GM19328 (cell line): ENCODE results near the gene TRABD.

Source experiments
- ATAC-seq: cut with Tn5 transposase; IDR thresholded peaks from one replicate; pipeline ENCODE4 v1.9.1; 2021; ENCODE audit warnings: mild to moderate bottlenecking, moderate library complexity; ENCODE audit not compliant: unreplicated experiment

Gene TRABD

GRCh38 chr22:50173311-50173982 lies 12.3 kb upstream of the TRABD start:
- no peak for ATAC-seq

GRCh38 chr22:50173983-50174355 lies 11.7 kb upstream of the TRABD start:
- no peak for ATAC-seq

DNA sequence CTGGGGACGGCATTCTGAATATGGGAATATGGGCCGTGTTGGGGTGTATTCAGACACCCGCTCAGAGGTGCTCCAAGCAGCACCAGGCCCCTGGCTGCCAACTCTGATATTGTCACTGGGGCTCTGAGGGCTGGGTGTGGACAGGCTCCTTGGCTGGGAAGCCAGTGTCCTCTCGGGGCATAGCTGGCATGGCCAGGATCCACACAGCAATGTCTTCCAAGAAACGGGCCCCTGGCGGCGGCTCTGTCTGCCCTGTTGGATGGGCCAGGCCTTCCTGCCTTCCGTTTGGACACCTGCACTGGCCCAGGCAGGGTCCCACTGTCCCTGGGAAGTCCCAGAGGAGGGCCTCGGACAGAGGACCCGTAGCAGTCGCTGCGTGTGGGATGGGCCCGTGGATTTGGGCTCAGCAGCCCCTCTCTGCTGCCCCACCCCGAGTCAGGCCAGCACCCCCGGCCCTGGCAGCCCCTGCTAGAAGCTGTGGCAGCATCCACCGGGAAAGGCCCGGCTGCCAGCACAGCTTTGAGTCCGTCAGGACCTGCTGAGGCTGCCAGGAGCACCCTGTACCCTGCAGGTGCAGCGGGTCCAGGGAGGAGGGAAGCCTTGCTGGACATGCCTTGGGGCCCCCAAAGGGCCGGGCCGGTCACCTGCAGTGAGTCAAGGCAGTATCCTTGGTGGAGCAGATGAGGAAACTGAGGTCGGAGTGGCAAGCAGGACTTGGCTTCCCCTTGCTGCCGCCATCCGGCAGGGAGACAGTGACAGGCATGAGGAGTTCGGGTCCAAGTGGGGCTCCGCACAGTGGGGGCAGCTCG lies 11.1 kb upstream of the TRABD start:
- no peak for ATAC-seq

DNA sequence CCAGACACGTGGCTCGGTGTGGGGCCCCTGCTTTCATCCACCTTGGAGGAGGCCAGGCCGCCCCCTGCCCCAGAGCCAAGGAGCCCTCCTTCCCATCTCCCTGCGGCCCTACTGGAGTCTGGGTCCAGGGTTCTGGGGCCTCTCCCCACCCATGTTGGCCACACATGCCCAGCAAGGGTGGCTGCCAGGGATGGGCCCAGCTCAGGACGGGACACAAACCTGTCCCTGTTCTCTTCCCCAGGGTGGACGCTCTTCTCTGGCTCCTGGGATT lies 10.6 kb upstream of the TRABD start:
- no peak for ATAC-seq

DNA sequence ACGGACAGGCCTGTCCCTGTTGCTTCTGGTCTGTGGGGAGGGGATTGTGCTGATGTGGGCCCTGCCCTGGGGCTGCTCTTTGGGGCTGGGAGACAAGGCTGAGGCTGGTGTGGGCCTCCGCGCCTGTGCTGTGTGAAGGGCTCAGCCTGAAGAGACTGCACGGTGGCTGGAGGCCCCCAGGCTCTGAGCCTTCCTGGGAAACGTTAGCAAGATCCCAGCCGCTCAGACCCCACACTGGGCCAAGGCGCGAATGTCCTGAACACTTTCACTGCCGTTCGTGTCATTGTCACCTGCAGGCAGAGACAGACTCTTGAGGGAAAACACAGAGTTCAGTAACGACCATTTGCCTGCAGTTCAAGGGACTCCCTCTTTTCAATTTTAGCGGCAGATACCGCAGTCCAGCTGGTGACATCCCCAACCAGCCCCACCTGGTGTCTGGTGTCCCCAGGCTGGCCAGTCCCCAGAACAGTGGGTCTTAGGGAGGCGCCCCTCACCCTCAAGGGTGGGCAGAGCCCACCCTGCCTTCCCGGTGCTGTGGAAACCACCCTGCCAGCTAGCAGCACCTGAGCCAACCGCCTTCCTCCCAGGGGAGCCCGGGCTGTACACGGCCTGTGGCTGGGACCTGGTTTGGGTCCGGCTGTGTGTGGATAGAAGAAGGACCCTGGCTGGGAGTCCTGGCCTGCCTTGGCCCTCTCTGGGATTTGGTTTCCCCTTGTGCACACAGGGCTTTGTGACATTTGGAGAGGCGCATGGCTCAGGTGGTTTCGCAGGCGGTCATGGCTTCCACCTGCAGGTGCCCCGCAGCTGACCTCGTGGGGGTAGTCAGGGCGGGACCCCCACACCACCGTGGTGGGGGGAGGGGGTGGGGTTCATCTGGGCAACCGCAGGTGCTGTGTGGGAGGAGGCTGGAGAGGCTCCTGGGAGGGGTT lies 9.5 kb upstream of the TRABD start:
- ATAC-seq = no peak

DNA sequence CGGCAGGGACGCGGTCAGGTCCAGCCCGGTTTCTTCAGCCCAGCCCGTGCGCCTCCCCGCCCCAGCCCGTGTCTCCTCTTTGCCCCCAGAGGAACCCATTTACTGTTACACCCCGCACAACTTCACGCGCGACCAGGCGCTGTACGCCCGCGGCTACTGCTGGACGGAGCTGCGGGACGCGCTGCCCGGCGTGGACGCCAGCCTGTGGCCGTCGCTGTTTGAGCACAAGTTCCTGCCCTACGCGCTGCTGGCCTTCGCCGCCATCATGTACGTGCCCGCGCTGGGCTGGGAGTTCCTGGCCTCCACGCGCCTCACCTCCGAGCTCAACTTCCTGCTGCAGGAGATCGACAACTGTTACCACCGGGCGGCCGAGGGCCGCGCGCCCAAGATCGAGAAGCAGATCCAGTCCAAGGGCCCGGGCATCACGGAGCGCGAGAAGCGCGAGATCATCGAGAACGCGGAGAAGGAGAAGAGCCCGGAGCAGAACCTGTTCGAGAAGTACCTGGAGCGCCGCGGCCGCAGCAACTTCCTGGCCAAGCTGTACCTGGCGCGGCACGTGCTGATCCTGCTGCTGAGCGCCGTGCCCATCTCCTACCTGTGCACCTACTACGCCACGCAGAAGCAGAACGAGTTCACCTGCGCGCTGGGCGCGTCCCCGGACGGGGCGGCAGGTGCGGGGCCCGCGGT lies 8.7 kb upstream of the TRABD start:
- ATAC-seq = no peak

DNA sequence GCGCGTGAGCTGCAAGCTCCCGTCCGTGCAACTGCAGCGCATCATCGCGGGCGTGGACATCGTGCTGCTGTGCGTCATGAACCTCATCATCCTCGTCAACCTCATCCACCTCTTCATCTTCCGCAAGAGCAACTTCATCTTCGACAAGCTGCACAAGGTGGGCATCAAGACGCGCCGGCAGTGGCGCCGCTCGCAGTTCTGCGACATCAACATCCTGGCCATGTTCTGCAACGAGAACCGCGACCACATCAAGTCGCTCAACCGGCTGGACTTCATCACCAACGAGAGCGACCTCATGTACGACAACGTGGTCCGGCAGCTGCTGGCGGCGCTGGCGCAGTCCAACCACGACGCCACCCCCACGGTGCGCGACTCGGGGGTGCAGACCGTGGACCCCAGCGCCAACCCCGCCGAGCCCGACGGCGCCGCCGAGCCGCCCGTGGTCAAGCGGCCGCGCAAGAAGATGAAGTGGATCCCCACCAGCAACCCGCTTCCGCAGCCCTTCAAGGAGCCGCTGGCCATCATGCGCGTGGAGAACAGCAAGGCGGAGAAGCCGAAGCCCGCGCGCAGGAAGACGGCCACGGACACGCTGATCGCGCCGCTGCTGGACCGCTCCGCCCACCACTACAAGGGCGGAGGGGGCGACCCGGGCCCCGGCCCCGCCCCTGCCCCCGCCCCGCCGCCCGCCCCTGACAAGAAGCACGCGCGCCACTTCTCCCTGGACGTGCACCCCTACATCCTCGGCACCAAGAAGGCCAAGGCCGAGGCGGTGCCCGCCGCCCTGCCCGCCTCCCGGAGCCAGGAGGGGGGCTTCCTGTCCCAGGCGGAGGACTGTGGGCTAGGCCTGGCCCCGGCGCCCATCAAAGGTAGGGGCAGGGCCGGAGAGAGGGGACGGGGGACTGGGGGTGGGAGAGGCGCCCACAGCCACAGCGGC lies 7.9 kb upstream of the TRABD start:
- ATAC-seq = no peak

- no peak for ATAC-seq
These were observed 7.2 kb upstream of the TRABD start for GRCh38 chr22:50178471-50178864.

- ATAC-seq = no peak
These were observed 6.5 kb upstream of the TRABD start for GRCh38 chr22:50178871-50179869.

GRCh38 chr22:50179937-50180726 lies 5.6 kb upstream of the TRABD start:
- no peak for ATAC-seq

- no peak for ATAC-seq
These were observed 4.8 kb upstream of the TRABD start for GRCh38 chr22:50180727-50181521.

DNA sequence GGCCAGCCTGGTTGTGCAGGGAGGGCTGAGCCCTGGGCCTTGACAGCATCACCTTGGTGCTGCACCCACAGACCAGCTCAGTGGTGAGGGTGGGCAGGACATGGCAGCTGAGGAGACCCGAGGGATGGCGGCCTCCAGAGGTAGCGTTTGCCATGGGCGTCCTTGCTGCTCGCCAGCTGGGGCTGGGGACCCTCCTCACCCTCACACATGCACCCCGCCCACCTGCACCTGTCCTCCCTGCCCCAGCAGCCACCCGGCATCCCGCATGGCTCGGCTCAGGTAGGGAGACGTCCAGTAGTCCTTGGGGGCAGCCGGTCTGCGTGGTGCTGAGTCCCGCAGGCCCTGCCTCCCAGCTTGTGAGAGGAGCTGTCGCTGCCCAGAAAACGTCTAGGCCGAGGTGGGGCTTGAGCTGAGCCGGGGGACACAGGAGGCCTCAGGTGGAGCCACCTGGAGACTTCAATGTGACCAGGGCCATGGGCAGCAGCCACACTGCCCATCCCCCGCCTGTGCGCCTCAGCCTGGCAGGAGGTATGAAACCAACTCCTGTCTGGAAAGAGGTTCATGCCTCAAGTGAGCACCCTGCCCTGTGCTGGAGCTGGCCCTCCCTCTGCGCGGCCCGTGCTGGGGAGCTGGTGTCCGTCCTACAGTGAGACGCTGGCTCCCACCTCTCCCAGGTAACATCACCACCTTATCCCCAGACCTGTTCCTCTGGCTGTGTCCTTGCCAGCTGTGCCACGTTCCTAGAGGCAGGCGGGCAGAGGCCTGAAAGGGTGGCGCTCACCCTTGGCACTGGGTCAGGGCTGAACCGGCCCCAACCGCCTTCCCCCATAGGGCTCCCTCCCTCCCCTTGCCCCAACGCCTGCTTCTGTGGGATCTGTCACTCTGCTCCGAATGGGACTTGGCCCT lies 3.3 kb upstream of the TRABD start:
- no peak for ATAC-seq

DNA sequence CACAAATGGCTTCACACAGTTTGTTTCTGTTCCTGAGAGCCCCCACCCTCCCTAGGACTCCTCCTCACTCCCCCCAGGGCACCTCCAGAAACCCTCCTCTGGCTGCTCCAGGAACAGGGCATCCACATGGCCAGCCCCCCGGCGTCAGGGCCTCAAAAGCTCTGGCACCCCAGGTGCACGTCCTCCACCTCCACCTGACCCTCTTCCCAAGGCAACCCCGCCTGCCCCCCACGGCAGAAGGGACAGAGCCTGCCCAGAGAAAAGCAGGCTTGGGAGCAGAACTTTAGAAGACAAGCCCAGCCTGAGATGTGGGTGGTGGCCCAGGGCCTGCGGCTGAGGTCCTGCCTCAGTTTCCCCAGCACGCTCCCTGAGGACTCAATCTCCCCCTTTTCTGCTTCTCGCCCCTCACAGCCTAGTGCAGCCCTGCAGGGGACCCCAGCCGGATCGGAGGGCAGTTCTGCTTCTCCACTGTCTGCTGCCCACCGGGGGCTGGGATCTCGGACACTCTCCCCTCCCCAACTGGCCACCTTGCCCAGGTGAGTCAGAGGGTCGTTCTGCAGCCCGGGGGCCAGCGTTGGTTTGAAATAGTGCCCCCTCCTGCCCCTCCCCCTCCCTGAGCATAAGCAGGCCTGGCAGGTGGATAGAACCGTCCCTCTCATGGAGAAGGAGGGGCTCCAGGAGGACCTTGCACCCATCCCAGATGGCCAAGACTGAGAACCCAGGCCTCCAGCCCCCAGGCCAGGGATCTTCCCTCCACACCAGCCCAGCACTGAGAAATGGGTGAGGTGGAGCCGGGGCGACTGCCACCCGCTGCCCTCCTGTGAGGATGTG lies 2.4 kb upstream of the TRABD start:
- no peak for ATAC-seq

DNA sequence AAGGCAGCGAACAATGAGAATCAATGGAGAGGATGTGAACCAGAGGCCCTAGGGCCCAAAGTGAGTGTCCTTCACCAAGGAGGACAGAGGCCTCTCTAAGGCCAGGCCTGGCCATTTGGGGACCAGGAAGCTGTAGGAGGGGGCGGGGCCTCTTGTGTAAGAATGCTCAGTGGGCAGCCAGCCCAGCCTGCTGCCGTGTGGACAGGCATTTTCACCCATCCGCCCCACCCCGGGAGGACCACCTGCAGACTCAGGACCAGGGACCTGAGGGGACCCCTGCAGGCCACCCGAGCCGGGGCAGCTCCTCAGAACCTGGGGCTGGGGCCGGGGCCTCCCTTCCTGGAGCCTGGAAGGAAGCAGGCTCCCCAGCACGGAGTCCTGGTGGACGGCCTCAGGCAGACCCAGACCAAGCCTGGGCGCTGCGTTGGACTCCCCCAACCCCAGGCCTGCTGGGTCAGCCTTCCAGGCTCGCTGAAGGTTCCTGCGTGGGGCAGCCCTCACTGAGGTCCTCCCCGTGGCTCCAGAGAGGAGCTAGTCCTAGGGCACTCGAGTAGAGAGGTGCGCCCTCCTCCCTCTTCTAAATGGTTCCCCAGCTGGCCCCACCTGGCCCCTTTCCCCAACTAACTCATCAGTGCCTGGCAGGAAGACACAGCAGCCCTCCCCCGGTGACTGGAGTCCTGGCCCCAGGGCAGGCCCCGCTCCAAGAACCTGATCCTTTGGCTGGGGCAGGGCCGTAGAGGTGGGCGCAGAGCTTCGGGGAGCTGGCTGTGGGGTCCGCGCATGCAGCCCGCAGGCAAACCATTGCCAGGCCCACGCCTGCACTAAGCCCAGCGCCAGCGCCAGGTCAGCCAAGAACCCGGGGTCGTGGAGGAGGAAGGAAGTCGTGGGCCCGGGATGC lies 1.5 kb upstream of the TRABD start:
- ATAC-seq = no peak
